H9 (cell line): ENCODE results near the gene SDF2L1. TPM values are rescaled to one million over a fixed set of nuclear protein-coding genes. Genes with fewer than 3 reads are reported as not detected.

Experiments
- DNase-seq: peaks from one replicate; pipeline ENCODE4 v3.0.0-alpha.2; 2017
- H2AFZ ChIP-seq: one replicate; pipeline ENCODE4 v1.6.1; 2013; ENCODE audit warnings: mild to moderate bottlenecking, low read length, control low read depth, moderate library complexity
- H2AK5ac ChIP-seq: 2 replicates; pipeline ENCODE4 v1.6.1; 2013; ENCODE audit warnings: low read length, control low read depth, mixed read lengths; ENCODE audit not compliant: insufficient read length
- H2BK120ac ChIP-seq: one replicate; pipeline ENCODE4 v1.6.1; 2013; ENCODE audit warnings: low read depth, mild to moderate bottlenecking, low read length, control low read depth, inconsistent platforms; ENCODE audit not compliant: poor library complexity, severe bottlenecking
- H2BK12ac ChIP-seq: 2 replicates; pipeline ENCODE4 v1.6.1; 2013; ENCODE audit warnings: low read length, control low read depth, mixed read lengths, low read depth; ENCODE audit not compliant: insufficient read length
- H2BK15ac ChIP-seq: 2 replicates; pipeline ENCODE4 v1.6.1; 2013; ENCODE audit warnings: low read depth, low read length, control low read depth
- H2BK20ac ChIP-seq: one replicate; pipeline ENCODE4 v1.6.1; 2013; ENCODE audit warnings: low read depth, mild to moderate bottlenecking, low read length, control low read depth, inconsistent platforms; ENCODE audit not compliant: poor library complexity, severe bottlenecking
- H2BK5ac ChIP-seq: 2 replicates; pipeline ENCODE4 v1.6.1; 2013; ENCODE audit warnings: low read length, control low read depth, mixed read lengths; ENCODE audit not compliant: insufficient read length
- H3K14ac ChIP-seq: 2 replicates; pipeline ENCODE4 v1.6.1; 2013; ENCODE audit warnings: low read length, control low read depth; ENCODE audit not compliant: insufficient read depth
- H3K18ac ChIP-seq: 2 replicates; pipeline ENCODE4 v1.6.1; 2013; ENCODE audit warnings: low read depth, mild to moderate bottlenecking, mixed read lengths, low read length, control low read depth; ENCODE audit not compliant: insufficient read length
- H3K23ac ChIP-seq: 2 replicates; pipeline ENCODE4 v1.6.1; 2013; ENCODE audit warnings: low read length, control low read depth, mixed read lengths, low read depth; ENCODE audit not compliant: insufficient read length
- H3K23me2 ChIP-seq: 2 replicates; pipeline ENCODE4 v1.6.1; 2013; ENCODE audit warnings: low read depth, mild to moderate bottlenecking, mixed read lengths, low read length, control low read depth; ENCODE audit not compliant: insufficient read length, poor library complexity, severe bottlenecking
- H3K27ac ChIP-seq: 2 replicates; pipeline ENCODE4 v1.5.1; 2013; ENCODE audit warnings: low read length, control low read depth, mixed read lengths, low read depth; ENCODE audit not compliant: insufficient read length
- H3K27me3 ChIP-seq: 2 replicates; pipeline ENCODE4 v1.6.1; 2013; ENCODE audit warnings: low read length, control low read depth, inconsistent platforms; ENCODE audit not compliant: insufficient read depth
- H3K4ac ChIP-seq: 2 replicates; pipeline ENCODE4 v1.6.1; 2013; ENCODE audit warnings: low read depth, mild to moderate bottlenecking, control low read depth, inconsistent platforms, low read length, moderate library complexity
- H3K4me1 ChIP-seq: 2 replicates; pipeline ENCODE4 v1.6.1; 2013; ENCODE audit warnings: low read length, control low read depth, inconsistent platforms; ENCODE audit not compliant: insufficient read depth
- H3K4me2 ChIP-seq: 2 replicates; pipeline ENCODE4 v1.6.1; 2013; ENCODE audit warnings: low read length, control low read depth, mixed read lengths; ENCODE audit not compliant: insufficient read length, insufficient read depth
- H3K56ac ChIP-seq: 2 replicates; pipeline ENCODE4 v1.6.1; 2013; ENCODE audit warnings: low read depth, mild to moderate bottlenecking, mixed read lengths, low read length, control low read depth; ENCODE audit not compliant: insufficient read length
- H3K79me1 ChIP-seq: 2 replicates; pipeline ENCODE4 v1.6.1; 2013; ENCODE audit warnings: low read depth, mild to moderate bottlenecking, moderate library complexity, low read length, control low read depth, inconsistent platforms; ENCODE audit not compliant: insufficient read depth, poor library complexity, severe bottlenecking
- H3K79me2 ChIP-seq: 2 replicates; pipeline ENCODE4 v1.6.1; 2013; ENCODE audit warnings: low read length, control low read depth, inconsistent platforms; ENCODE audit not compliant: insufficient read depth
- H3K9ac ChIP-seq: 2 replicates; pipeline ENCODE4 v1.6.1; 2013; ENCODE audit warnings: low read length, control low read depth, mixed read lengths; ENCODE audit not compliant: insufficient read length; ENCODE audit errors: extremely low read depth
- H3K9me3 ChIP-seq: one replicate; pipeline ENCODE4 v1.6.1; 2013; ENCODE audit warnings: low read depth, low read length, inconsistent platforms; ENCODE audit not compliant: control insufficient read depth
- H3T11ph ChIP-seq: one replicate; pipeline ENCODE4 v1.6.1; 2013; ENCODE audit warnings: mild to moderate bottlenecking, low read length, control low read depth, inconsistent platforms
- H4K20me1 ChIP-seq: one replicate; pipeline ENCODE4 v1.6.1; 2013; ENCODE audit not compliant: control insufficient read depth, insufficient read length, insufficient read depth
- H4K5ac ChIP-seq: 2 replicates; pipeline ENCODE4 v1.6.1; 2013; ENCODE audit warnings: low read depth, mild to moderate bottlenecking, mixed read lengths, low read length, control low read depth; ENCODE audit not compliant: insufficient read length
- H4K8ac ChIP-seq: replicated peaks from 2 replicates; pipeline ENCODE4 v1.6.1; 2013; ENCODE audit warnings: low read length, control low read depth, mixed read lengths, low read depth; ENCODE audit not compliant: insufficient read length
- H4K91ac ChIP-seq: 2 replicates; pipeline ENCODE4 v1.6.1; 2013; ENCODE audit warnings: low read depth, mild to moderate bottlenecking, moderate library complexity, mixed read lengths, low read length, control low read depth; ENCODE audit not compliant: insufficient read length
- H3K27ac Mint-ChIP-seq, 3 experiments: 2 replicates in 2 of 3; 3 replicates in 1 of 3; pipeline ENCODE4 v1.8.0; 2020 to 2021; ENCODE audit warnings: mixed read lengths in 3 of 3, mild to moderate bottlenecking in 1 of 3, moderate library complexity in 1 of 3
- H3K27me3 Mint-ChIP-seq: 2 replicates; pipeline ENCODE4 v1.8.0; 2021; ENCODE audit warnings: low read depth, mild to moderate bottlenecking, moderate library complexity, mixed read lengths
- H3K36me3 Mint-ChIP-seq, 3 experiments: 2 replicates in 2 of 3; 3 replicates in 1 of 3; pipeline ENCODE4 v1.8.0; 2020 to 2021; ENCODE audit warnings: low read depth in 3 of 3, mixed read lengths in 3 of 3; ENCODE audit not compliant: insufficient read depth in 1 of 3
- H3K4me1 Mint-ChIP-seq, 2 experiments: 2 replicates each; pipeline ENCODE4 v1.8.0; 2020; ENCODE audit warnings: mixed read lengths in 2 of 2
- H3K4me3 Mint-ChIP-seq, 2 experiments: 2 replicates in 1 of 2; 3 replicates in 1 of 2; pipeline ENCODE4 v1.8.0; 2020 to 2021; ENCODE audit warnings: mild to moderate bottlenecking in 2 of 2, mixed read lengths in 2 of 2, moderate library complexity in 1 of 2
- H3K9me3 Mint-ChIP-seq, 2 experiments: 2 replicates in 1 of 2; 3 replicates in 1 of 2; pipeline ENCODE4 v1.8.0; 2020; ENCODE audit warnings: mild to moderate bottlenecking in 2 of 2, mixed read lengths in 2 of 2, moderate library complexity in 1 of 2
- whole genome bisulfite sequencing: extraction: QIAGEN DNeasy Blood & Tissue Kit; methylation state at CpG from one replicate; pipeline ENCODE4 v1.1.7; 2013; ENCODE audit warnings: missing lambda C conversion rate, low lambda C conversion rate, mixed read lengths; ENCODE audit not compliant: insufficient read length; ENCODE audit errors: extremely low coverage; 5-methylcytosine and 5-hydroxymethylcytosine counted together
- total RNA-seq: library from RNA; stranded (reverse); gene quantifications from 2 replicates; pipeline ENCODE4 v1.2.1, GENCODE V29; 2021
- TF ChIP-seq, protein P1 (sequence below): fragments of 200-600 bp; sonication (generic); conservative IDR thresholded peaks from 3 replicates; pipeline ENCODE4 v1.8.0; 2021; ENCODE audit warnings: antibody characterized with exemption, mild to moderate bottlenecking

Gene SDF2L1
- total RNA-seq, 1 experiment from 2014 or later, result 36.0 TPM

DNA sequence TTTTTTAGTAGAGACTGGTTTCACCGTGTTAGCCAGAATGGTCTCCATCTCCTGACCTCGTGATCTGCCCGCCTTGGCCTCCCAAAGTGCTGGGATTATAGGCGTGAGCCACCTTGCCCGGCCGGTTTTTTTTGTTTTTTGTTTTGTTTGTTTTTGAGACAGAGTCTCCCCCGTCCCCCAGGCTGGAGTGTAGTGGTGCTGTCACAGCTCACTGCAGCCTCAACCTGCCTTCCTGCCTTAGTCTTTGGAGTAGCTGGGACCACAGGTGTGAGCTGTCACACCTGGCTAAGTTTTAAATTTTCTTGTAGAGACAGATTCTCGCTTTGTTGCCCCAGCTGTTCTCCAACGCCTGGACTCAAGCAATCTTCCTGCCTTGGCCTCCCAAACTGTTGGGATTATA is 26.9 kb downstream of the SDF2L1 start:
- WGBS, result no CpG with 5 or more reads among the region's 9 CpGs
- Mint-ChIP-seq H3K4me3 (no peak overlapping the region), H3K27me3 (peaks cover under 1% of the 10 kb centered on the region), H3K4me1 (peaks cover 5 to 21% of the 10 kb centered on the region in 2 experiments), H3K27ac (peak overlapping the region in 1 of 3 experiments; percentile 58; a peak in 2 of 7 replicates), H3K36me3 (peaks cover 11 to 33% (median 32%) of the 10 kb centered on the region in 3 experiments; a peak in 6 of 7 replicates), H3K9me3 (no peaks in the 10 kb centered on the region; a peak in 1 of 5 replicates)
- Histone ChIP-seq H2BK12ac (no peak overlapping the region), H4K8ac (no peak overlapping the region), H3K79me2 (no peaks in the 10 kb centered on the region), H4K5ac (no peak overlapping the region), H2AK5ac (no peak overlapping the region), H3K4me1 (no peaks in the 10 kb centered on the region), H3K27ac (no peak overlapping the region), H3K23me2 (no peaks in the 10 kb centered on the region), H4K20me1 (no peaks in the 10 kb centered on the region), H3K9ac (no peak overlapping the region), H3K18ac (no peak overlapping the region), H3K23ac (no peak overlapping the region), H3K79me1 (peaks cover 3% of the 10 kb centered on the region), H2BK15ac (no peak overlapping the region), H2BK20ac (no peak overlapping the region), H3K14ac (no peak overlapping the region), H2BK120ac (no peak overlapping the region), H3K27me3 (no peaks in the 10 kb centered on the region), H3K56ac (no peak overlapping the region), H2BK5ac (no peak overlapping the region), H3K4me2 (no peak overlapping the region), H3K4ac (no peak overlapping the region), H2AFZ (no peak overlapping the region), H4K91ac (no peak overlapping the region), H3K9me3 (no peaks in the 10 kb centered on the region), H3T11ph (no peak overlapping the region)
- TF ChIP-seq, protein P1, sequence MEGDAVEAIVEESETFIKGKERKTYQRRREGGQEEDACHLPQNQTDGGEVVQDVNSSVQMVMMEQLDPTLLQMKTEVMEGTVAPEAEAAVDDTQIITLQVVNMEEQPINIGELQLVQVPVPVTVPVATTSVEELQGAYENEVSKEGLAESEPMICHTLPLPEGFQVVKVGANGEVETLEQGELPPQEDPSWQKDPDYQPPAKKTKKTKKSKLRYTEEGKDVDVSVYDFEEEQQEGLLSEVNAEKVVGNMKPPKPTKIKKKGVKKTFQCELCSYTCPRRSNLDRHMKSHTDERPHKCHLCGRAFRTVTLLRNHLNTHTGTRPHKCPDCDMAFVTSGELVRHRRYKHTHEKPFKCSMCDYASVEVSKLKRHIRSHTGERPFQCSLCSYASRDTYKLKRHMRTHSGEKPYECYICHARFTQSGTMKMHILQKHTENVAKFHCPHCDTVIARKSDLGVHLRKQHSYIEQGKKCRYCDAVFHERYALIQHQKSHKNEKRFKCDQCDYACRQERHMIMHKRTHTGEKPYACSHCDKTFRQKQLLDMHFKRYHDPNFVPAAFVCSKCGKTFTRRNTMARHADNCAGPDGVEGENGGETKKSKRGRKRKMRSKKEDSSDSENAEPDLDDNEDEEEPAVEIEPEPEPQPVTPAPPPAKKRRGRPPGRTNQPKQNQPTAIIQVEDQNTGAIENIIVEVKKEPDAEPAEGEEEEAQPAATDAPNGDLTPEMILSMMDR, result no peak
- no peak for DNase-seq
